CD14-positive monocyte (primary cell): Measurements from ENCODE around the gene TYRP1. TPM values are rescaled to one million over a fixed set of nuclear protein-coding genes. Genes with fewer than 3 reads are reported as not detected.

Experiments used
- DNase-seq, 3 donors: peaks; one replicate each; pipeline ENCODE4 v3.0.0-alpha.2; 2011 to 2022
- H2AFZ ChIP-seq: 2 replicates; pipeline ENCODE4 v1.6.0; 2012; ENCODE audit warnings: mild to moderate bottlenecking, low read depth, low read length, inconsistent platforms; ENCODE audit not compliant: insufficient read depth, poor library complexity, severe bottlenecking
- H3K27ac ChIP-seq, 2 donors: 1 replicate in 1 of 2; 2 replicates in 1 of 2; pipeline ENCODE4 v1.5.1; 2012 to 2013; ENCODE audit warnings: low read length in 2 of 2, control low read depth in 1 of 2, inconsistent platforms in 1 of 2, low read depth in 1 of 2, mild to moderate bottlenecking in 1 of 2
- H3K27me3 ChIP-seq, 2 donors: one replicate each; pipeline versions ENCODE4 v1.6.0 to v1.6.1; 2011 to 2013; ENCODE audit warnings: low read length in 2 of 2; ENCODE audit not compliant: control insufficient read depth in 2 of 2, insufficient read depth in 2 of 2
- H3K36me3 ChIP-seq, 2 donors: replicated peaks in 1 of 2; 1 replicate in 1 of 2; 2 replicates in 1 of 2; pipeline versions ENCODE4 v1.5.1 to v1.6.1; 2012 to 2013; ENCODE audit warnings: low read length in 2 of 2, control low read depth in 1 of 2, inconsistent platforms in 1 of 2, mild to moderate bottlenecking in 1 of 2; ENCODE audit not compliant: insufficient read depth in 2 of 2, control insufficient read depth in 1 of 2
- H3K4me1 ChIP-seq, 2 donors: 1 replicate in 1 of 2; 2 replicates in 1 of 2; pipeline versions ENCODE4 v1.5.1 to v1.6.1; 2012 to 2013; ENCODE audit warnings: low read length in 2 of 2, control low read depth in 1 of 2, inconsistent platforms in 1 of 2, mild to moderate bottlenecking in 1 of 2, moderate library complexity in 1 of 2; ENCODE audit not compliant: insufficient read depth in 2 of 2, control insufficient read depth in 1 of 2
- H3K4me2 ChIP-seq: replicated peaks from 2 replicates; pipeline ENCODE3; 2012; ENCODE audit warnings: low read length, moderate library complexity, mild to moderate bottlenecking; ENCODE audit not compliant: poor library complexity, severe bottlenecking; ENCODE audit errors: extremely low read depth
- H3K4me3 ChIP-seq, 3 experiments: fragments of 200-600 bp in 1 of 3; sonication (generic) in 1 of 3; replicated peaks in 1 of 3; 1 replicate in 2 of 3; 2 replicates in 1 of 3; pipeline ENCODE4 v1.5.1; 2011 to 2013; ENCODE audit warnings: low read length in 3 of 3, mild to moderate bottlenecking in 3 of 3, control low read depth in 2 of 3, low read depth in 2 of 3, inconsistent platforms in 1 of 3, moderate library complexity in 1 of 3
- H3K79me2 ChIP-seq: 2 replicates; pipeline ENCODE4 v1.6.0; 2012; ENCODE audit warnings: mild to moderate bottlenecking, control low read depth, inconsistent platforms, low read length, moderate library complexity; ENCODE audit not compliant: insufficient read depth
- H3K9ac ChIP-seq: 2 replicates; pipeline ENCODE4 v1.6.0; 2017; ENCODE audit warnings: low read length, mild to moderate bottlenecking; ENCODE audit not compliant: insufficient read depth, poor library complexity, severe bottlenecking
- H3K9me3 ChIP-seq, 2 donors: replicated peaks in 1 of 2; 1 replicate in 1 of 2; 2 replicates in 1 of 2; pipeline versions ENCODE4 v1.5.1 to v1.6.1; 2012 to 2013; ENCODE audit warnings: low read length in 2 of 2, control low read depth in 1 of 2; ENCODE audit not compliant: control insufficient read depth in 1 of 2, insufficient read depth in 1 of 2
- H4K20me1 ChIP-seq: 2 replicates; pipeline ENCODE4 v1.6.0; 2012; ENCODE audit warnings: mild to moderate bottlenecking, low read length, control low read depth, moderate library complexity; ENCODE audit not compliant: insufficient read depth
- H3K27ac Mint-ChIP-seq, 7 donors: one replicate each; pipeline ENCODE4 v1.8.0; 2020; ENCODE audit warnings: mild to moderate bottlenecking in 7 of 7, mixed read lengths in 7 of 7, moderate library complexity in 6 of 7, inconsistent platforms in 2 of 7
- H3K27me3 Mint-ChIP-seq, 3 donors: one replicate each; pipeline ENCODE4 v1.8.0; 2021 to 2022; ENCODE audit warnings: low read depth in 3 of 3, mild to moderate bottlenecking in 3 of 3, mixed read lengths in 3 of 3, moderate library complexity in 3 of 3, inconsistent platforms in 1 of 3
- H3K36me3 Mint-ChIP-seq, 2 donors: one replicate each; pipeline ENCODE4 v1.8.0; 2020; ENCODE audit warnings: mixed read lengths in 2 of 2, inconsistent platforms in 1 of 2, mild to moderate bottlenecking in 1 of 2
- H3K4me1 Mint-ChIP-seq: one replicate; pipeline ENCODE4 v1.8.0; 2020; ENCODE audit warnings: mild to moderate bottlenecking, mixed read lengths
- H3K4me3 Mint-ChIP-seq, 2 donors: one replicate each; pipeline ENCODE4 v1.8.0; 2020; ENCODE audit warnings: mild to moderate bottlenecking in 2 of 2, mixed read lengths in 2 of 2, moderate library complexity in 1 of 2
- H3K9me3 Mint-ChIP-seq, 7 donors: one replicate each; pipeline ENCODE4 v1.8.0; 2020 to 2022; ENCODE audit warnings: mixed read lengths in 7 of 7, mild to moderate bottlenecking in 6 of 7, moderate library complexity in 6 of 7, inconsistent platforms in 2 of 7
- CTCF ChIP-seq: fragments of 200-600 bp; IDR thresholded peaks from one replicate; pipeline ENCODE4 v1.8.0; 2022; ENCODE audit warnings: antibody characterized with exemption, mild to moderate bottlenecking
- WGBS: methylation state at CpG from one replicate; pipeline ENCODE4 v1.1.5; 2013; ENCODE audit warnings: missing lambda C conversion rate; ENCODE audit not compliant: insufficient coverage; 5-methylcytosine and 5-hydroxymethylcytosine counted together
- intact Hi-C, 2 donors: fragments of 100-400 bp; cut with micrococcal nuclease; formaldehyde crosslinking; loops; one replicate each; pipeline versions ENCODE4 v1.15.0 to v1.15.1; 2023
- polyA plus RNA-seq, 3 donors: library from polyadenylated mRNA; depleted of rRNA in 1 of 3; unstranded in 2 of 3; stranded (reverse) in 1 of 3; fragments of 300-500 nt in 2 of 3; fragments of >200 nt in 1 of 3; fragmentation: Illumina TruSeq in 2 of 3; gene quantifications; 1 replicate in 2 of 3; 2 replicates in 1 of 3; pipeline ENCODE4 v1.2.3, GENCODE V29; 2012 to 2021

TYRP1 gene
- polyA plus RNA-seq, 3 donors: not detected

DNA sequence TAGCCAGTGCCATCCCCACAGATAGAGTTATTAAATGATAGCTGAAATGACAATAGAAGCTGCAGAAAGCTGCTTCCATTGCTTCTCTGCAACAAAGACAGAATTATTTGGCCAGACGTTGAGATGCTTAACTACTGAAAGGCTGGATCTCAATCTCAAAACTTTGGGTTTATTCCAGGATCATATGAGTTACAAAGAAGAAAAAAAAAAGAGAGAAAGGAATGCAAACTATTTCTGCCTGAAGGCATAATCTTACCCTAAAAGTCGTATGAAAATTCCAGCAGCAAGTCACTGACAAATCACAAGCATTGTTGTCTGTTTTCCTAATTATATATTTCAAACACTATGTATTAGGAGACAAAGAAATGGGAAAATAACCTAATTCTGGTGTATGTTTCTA, 12.8 kb upstream of the TYRP1 start:
- H3K27ac ChIP-seq: no peak overlapping the region
- peaks cover 0 to 5% (median 1%) of the 10 kb centered on the region in 7 donors for H3K9me3 Mint-ChIP-seq
- H3K27ac Mint-ChIP-seq: no peak overlapping the region
- H3K4me2 ChIP-seq: no peak overlapping the region
- no peak overlapping the region for H2AFZ ChIP-seq
- no peak for DNase-seq
- H3K27me3 Mint-ChIP-seq: no peaks in the 10 kb centered on the region
- no peaks in the 10 kb centered on the region for H3K36me3 Mint-ChIP-seq
- no peaks in the 10 kb centered on the region for H3K36me3 ChIP-seq
- H3K4me1 ChIP-seq: no peaks in the 10 kb centered on the region
- WGBS: no CpG with 5 or more reads among the region's 2 CpGs
- H4K20me1 ChIP-seq: no peaks in the 10 kb centered on the region
- no peak overlapping the region for H3K4me3 ChIP-seq
- no peak overlapping the region for H3K4me3 Mint-ChIP-seq
- H3K4me1 Mint-ChIP-seq: no peaks in the 10 kb centered on the region
- no peaks in the 10 kb centered on the region for H3K79me2 ChIP-seq
- intact Hi-C loops: no loop called here
- no peak overlapping the region for H3K9ac ChIP-seq
- no peak for TF ChIP-seq CTCF
- no peaks in the 10 kb centered on the region for H3K27me3 ChIP-seq
- H3K9me3 ChIP-seq: no peaks in the 10 kb centered on the region

- Histone ChIP-seq H3K4me1 (no peaks in the 10 kb centered on the region), H3K4me3 (no peak overlapping the region), H3K9ac (no peak overlapping the region), H3K79me2 (no peaks in the 10 kb centered on the region), H2AFZ (no peak overlapping the region), H3K9me3 (no peaks in the 10 kb centered on the region), H4K20me1 (no peaks in the 10 kb centered on the region), H3K36me3 (no peaks in the 10 kb centered on the region), H3K27ac (no peak overlapping the region), H3K27me3 (no peaks in the 10 kb centered on the region), H3K4me2 (no peak overlapping the region)
- H3K36me3 Mint-ChIP-seq: no peaks in the 10 kb centered on the region
- TF ChIP-seq CTCF: no peak
- no peaks in the 10 kb centered on the region for H3K27me3 Mint-ChIP-seq
- peaks cover 0 to 5% (median 1%) of the 10 kb centered on the region in 7 donors for H3K9me3 Mint-ChIP-seq
- no peak overlapping the region for H3K4me3 Mint-ChIP-seq
- WGBS: no CpG with 5 or more reads among the region's 3 CpGs
- no peak for DNase-seq
- no peaks in the 10 kb centered on the region for H3K4me1 Mint-ChIP-seq
- no peak overlapping the region for H3K27ac Mint-ChIP-seq
- intact Hi-C loops: no loop called here
These were observed 12.4 kb upstream of the TYRP1 start for GRCh38 chr9:12680757-12681156.
